BE2C (cell line): Measurements from ENCODE around the gene PRC1.

Experiments
- DNase-seq: peaks from one replicate; pipeline ENCODE4 v3.0.0-alpha.2; 2020
- H3K27me3 ChIP-seq: fragments of 250-450 bp; sonication (Bioruptor Pico); 2 replicates; pipeline ENCODE4 v1.5.1; 2020; ENCODE audit warnings: mild to moderate bottlenecking
- H3K36me3 ChIP-seq: fragments of 250-450 bp; sonication (Bioruptor Pico); 2 replicates; pipeline ENCODE4 v1.5.1; 2020; ENCODE audit warnings: mild to moderate bottlenecking
- H3K4me1 ChIP-seq: fragments of 250-450 bp; sonication (Bioruptor Pico); 2 replicates; pipeline ENCODE4 v1.5.1; 2020
- H3K4me3 ChIP-seq: 2 replicates; pipeline ENCODE4 v1.5.1; 2011; ENCODE audit warnings: low read depth, low read length
- H3K9me3 ChIP-seq: fragments of 250-450 bp; sonication (Bioruptor Pico); 2 replicates; pipeline ENCODE4 v1.5.1; 2020
- CTCF ChIP-seq: IDR thresholded peaks from 2 replicates; pipeline ENCODE4 v1.5.1; 2012; ENCODE audit warnings: mild to moderate bottlenecking, low read depth, low read length

Gene PRC1

GRCh38 chr15:90986790-90987507 lies 7.4 kb downstream of the PRC1 start:
- no peak for TF ChIP-seq CTCF
- DNase-seq, result no peak
- no peak overlapping the region for H3K4me3 ChIP-seq
- no peaks in the 10 kb centered on the region for H3K9me3 ChIP-seq
- H3K4me1 ChIP-seq, result peaks cover 4% of the 10 kb centered on the region
- H3K27me3 ChIP-seq, result no peaks in the 10 kb centered on the region
- peaks cover 39% of the 10 kb centered on the region for H3K36me3 ChIP-seq

GRCh38 chr15:90982135-90982534 lies 12.2 kb downstream of the PRC1 start:
- no peaks in the 10 kb centered on the region for H3K27me3 ChIP-seq
- H3K4me1 ChIP-seq, result no peaks in the 10 kb centered on the region
- H3K9me3 ChIP-seq, result no peaks in the 10 kb centered on the region
- no peak for DNase-seq
- H3K36me3 ChIP-seq, result peaks cover 83% of the 10 kb centered on the region
- TF ChIP-seq CTCF, result no peak
- H3K4me3 ChIP-seq, result no peak overlapping the region

- Histone ChIP-seq H3K36me3 (peaks cover 88% of the 10 kb centered on the region), H3K27me3 (no peaks in the 10 kb centered on the region), H3K9me3 (no peaks in the 10 kb centered on the region), H3K4me3 (no peak overlapping the region), H3K4me1 (no peaks in the 10 kb centered on the region)
- TF ChIP-seq CTCF, result no peak
- no peak for DNase-seq
Measured at GRCh38 chr15:90981681-90982080, 12.7 kb downstream of the PRC1 start.

DNA sequence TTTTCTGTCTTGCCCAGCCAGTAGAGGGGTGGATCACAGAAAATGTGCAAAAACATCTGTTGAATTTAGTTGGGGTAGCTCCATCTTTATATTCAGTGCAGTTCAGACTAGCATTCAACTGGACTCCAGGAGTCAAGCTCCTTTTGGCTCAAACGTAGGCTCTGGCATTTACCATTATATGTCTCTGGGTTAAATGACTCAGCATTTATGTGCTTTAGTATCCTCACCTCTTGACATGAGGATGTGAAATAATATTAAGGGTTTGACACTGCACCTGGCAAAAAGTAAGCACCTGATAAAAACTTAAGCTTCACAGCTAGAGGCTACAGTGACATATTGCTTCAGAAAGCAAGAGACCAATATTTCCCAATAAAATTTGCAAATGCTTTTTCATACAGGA lies 14.8 kb downstream of the PRC1 start:
- Histone ChIP-seq H3K27me3 (no peaks in the 10 kb centered on the region), H3K36me3 (peaks cover 96% of the 10 kb centered on the region), H3K9me3 (no peaks in the 10 kb centered on the region), H3K4me3 (no peak overlapping the region), H3K4me1 (no peaks in the 10 kb centered on the region)
- TF ChIP-seq CTCF, result no peak
- no peak for DNase-seq

DNA sequence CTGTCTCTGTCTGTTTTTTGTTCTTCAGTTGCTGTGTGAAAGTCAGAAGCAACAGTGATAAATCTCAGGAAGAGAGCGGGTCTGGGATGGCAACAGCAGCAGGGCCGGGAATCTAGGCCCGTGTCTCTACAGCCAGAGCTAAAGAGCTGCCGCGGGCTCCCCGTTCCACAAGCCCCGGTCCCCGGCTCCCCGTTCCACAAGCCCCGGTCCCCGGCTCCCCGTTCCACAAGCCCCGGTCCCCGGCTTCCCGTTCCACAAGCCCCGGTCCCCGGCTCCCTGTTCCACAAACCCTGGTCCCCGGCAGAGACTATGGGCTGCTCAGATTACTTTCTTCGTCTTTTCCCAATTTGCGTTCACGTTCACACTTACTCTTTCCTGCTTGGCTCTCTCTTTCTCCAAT lies 20.1 kb downstream of the PRC1 start:
- H3K4me1 ChIP-seq, result no peaks in the 10 kb centered on the region
- H3K4me3 ChIP-seq, result no peak overlapping the region
- H3K27me3 ChIP-seq, result no peaks in the 10 kb centered on the region
- no peaks in the 10 kb centered on the region for H3K9me3 ChIP-seq
- no peak for TF ChIP-seq CTCF
- peaks cover 91% of the 10 kb centered on the region for H3K36me3 ChIP-seq
- no peak for DNase-seq

GRCh38 chr15:90972133-90972532 lies 22.2 kb downstream of the PRC1 start:
- no peaks in the 10 kb centered on the region for H3K4me1 ChIP-seq
- no peak overlapping the region for H3K4me3 ChIP-seq
- no peak for TF ChIP-seq CTCF
- DNase-seq, result no peak
- no peaks in the 10 kb centered on the region for H3K9me3 ChIP-seq
- peaks cover 95% of the 10 kb centered on the region for H3K36me3 ChIP-seq
- no peaks in the 10 kb centered on the region for H3K27me3 ChIP-seq
